Effector memory CD4-positive, alpha-beta T cell (primary cell): ENCODE results near the gene ARNT2.

Experiments used
- DNase-seq, 3 donors: peaks; one replicate each; pipeline ENCODE4 v3.0.0-alpha.2; 2020
- H3K27ac ChIP-seq: 2 replicates; pipeline ENCODE4 v1.7.0; 2013; ENCODE audit warnings: mild to moderate bottlenecking, low read length, moderate library complexity; ENCODE audit not compliant: insufficient read depth, poor library complexity, severe bottlenecking
- H3K27me3 ChIP-seq: replicated peaks from 2 replicates; pipeline ENCODE4 v1.7.0; 2013; ENCODE audit warnings: mild to moderate bottlenecking, low read length; ENCODE audit not compliant: insufficient read depth, control insufficient read depth, poor library complexity, severe bottlenecking
- H3K36me3 ChIP-seq: 2 replicates; pipeline ENCODE4 v1.7.0; 2013; ENCODE audit warnings: mild to moderate bottlenecking, low read length, moderate library complexity; ENCODE audit not compliant: control insufficient read depth, insufficient read depth
- H3K4me1 ChIP-seq: 2 replicates; pipeline ENCODE4 v1.7.0; 2013; ENCODE audit warnings: low read length, mild to moderate bottlenecking; ENCODE audit not compliant: control insufficient read depth, insufficient read depth, poor library complexity, severe bottlenecking
- H3K4me3 ChIP-seq: 2 replicates; pipeline ENCODE4 v1.7.0; 2013; ENCODE audit warnings: low read length, low read depth, mild to moderate bottlenecking; ENCODE audit not compliant: insufficient read depth, poor library complexity, severe bottlenecking
- H3K9me3 ChIP-seq: 2 replicates; pipeline ENCODE4 v1.7.0; 2013; ENCODE audit warnings: mild to moderate bottlenecking, low read length, moderate library complexity; ENCODE audit not compliant: control insufficient read depth

ARNT2 gene

GRCh38 chr15:80473286-80474223 is 69.4 kb downstream of the ARNT2 start:
- Histone ChIP-seq H3K27me3 (no peaks in the 10 kb centered on the region), H3K4me3 (no peak overlapping the region), H3K36me3 (no peaks in the 10 kb centered on the region), H3K4me1 (no peaks in the 10 kb centered on the region), H3K9me3 (no peaks in the 10 kb centered on the region), H3K27ac (no peak overlapping the region)
- no peak for DNase-seq

- Histone ChIP-seq H3K27ac (no peak overlapping the region), H3K36me3 (no peaks in the 10 kb centered on the region)
- no peak for DNase-seq
Observed at GRCh38 chr15:80474224-80475215, 70.3 kb downstream of the ARNT2 start.

GRCh38 chr15:80475572-80475971 is 71.4 kb downstream of the ARNT2 start:
- no peak overlapping the region for H3K4me3 ChIP-seq
- H3K9me3 ChIP-seq = no peaks in the 10 kb centered on the region
- H3K36me3 ChIP-seq = no peaks in the 10 kb centered on the region
- H3K4me1 ChIP-seq = no peaks in the 10 kb centered on the region
- no peak overlapping the region for H3K27ac ChIP-seq
- H3K27me3 ChIP-seq = no peaks in the 10 kb centered on the region
- no peak for DNase-seq

More at GRCh38 chr15:80474224-80475215, 70.3 kb downstream of the ARNT2 start:
- Histone ChIP-seq H3K4me3 (no peak overlapping the region), H3K4me1 (no peaks in the 10 kb centered on the region), H3K9me3 (no peaks in the 10 kb centered on the region), H3K27me3 (no peaks in the 10 kb centered on the region)

- Histone ChIP-seq H3K27ac (no peak overlapping the region), H3K4me1 (no peaks in the 10 kb centered on the region), H3K4me3 (no peak overlapping the region), H3K27me3 (no peaks in the 10 kb centered on the region), H3K9me3 (no peaks in the 10 kb centered on the region), H3K36me3 (no peaks in the 10 kb centered on the region)
- no peak for DNase-seq
Observed at GRCh38 chr15:80476036-80476435, 71.9 kb downstream of the ARNT2 start.

GRCh38 chr15:80478075-80478474 is 73.9 kb downstream of the ARNT2 start:
- Histone ChIP-seq H3K27me3 (no peaks in the 10 kb centered on the region), H3K4me1 (no peaks in the 10 kb centered on the region), H3K36me3 (no peaks in the 10 kb centered on the region), H3K27ac (no peak overlapping the region), H3K9me3 (no peaks in the 10 kb centered on the region), H3K4me3 (no peak overlapping the region)
- DNase-seq = no peak

GRCh38 chr15:80479191-80479590 is 75.0 kb downstream of the ARNT2 start:
- no peaks in the 10 kb centered on the region for H3K36me3 ChIP-seq
- no peak overlapping the region for H3K27ac ChIP-seq

GRCh38 chr15:80480171-80480811 is 76.1 kb downstream of the ARNT2 start:
- no peaks in the 10 kb centered on the region for H3K9me3 ChIP-seq
- H3K4me1 ChIP-seq = no peaks in the 10 kb centered on the region
- H3K4me3 ChIP-seq = no peak overlapping the region
- H3K27me3 ChIP-seq = no peaks in the 10 kb centered on the region
- H3K36me3 ChIP-seq = no peaks in the 10 kb centered on the region
- no peak overlapping the region for H3K27ac ChIP-seq
- no peak for DNase-seq

More at GRCh38 chr15:80479191-80479590, 75.0 kb downstream of the ARNT2 start:
- Histone ChIP-seq H3K4me3 (no peak overlapping the region), H3K9me3 (no peaks in the 10 kb centered on the region), H3K4me1 (no peaks in the 10 kb centered on the region), H3K27me3 (no peaks in the 10 kb centered on the region)
- no peak for DNase-seq

GRCh38 chr15:80480909-80481308 is 76.7 kb downstream of the ARNT2 start:
- DNase-seq = no peak
- Histone ChIP-seq H3K4me3 (no peak overlapping the region), H3K4me1 (no peaks in the 10 kb centered on the region), H3K36me3 (no peaks in the 10 kb centered on the region), H3K9me3 (no peaks in the 10 kb centered on the region), H3K27ac (no peak overlapping the region), H3K27me3 (no peaks in the 10 kb centered on the region)

GRCh38 chr15:80482696-80483095 is 78.5 kb downstream of the ARNT2 start:
- DNase-seq = no peak
- no peaks in the 10 kb centered on the region for H3K36me3 ChIP-seq
- H3K4me1 ChIP-seq = no peaks in the 10 kb centered on the region
- no peak overlapping the region for H3K27ac ChIP-seq
- H3K27me3 ChIP-seq = no peaks in the 10 kb centered on the region
- no peak overlapping the region for H3K4me3 ChIP-seq
- no peaks in the 10 kb centered on the region for H3K9me3 ChIP-seq
